ENCODE results near the gene TANGO2.

GRCh38 chr22:20035375-20036083 lies 14.6 kb downstream of the TANGO2 start:
- TF ChIP-seq CTCF (IDR thresholded peaks at IDR 0.05) (no peak), POLR2A (IDR thresholded peaks at IDR 0.05) (no peak)

All from adrenal gland (tissue), 5 donors.